Stimulated activated CD4-positive, alpha-beta T cell treated with anti-CD3 and anti-CD28 coated beads, Interleukin-4, amount 100 ng/mL, for 24 hours (primary cell): ENCODE measurements around the gene CCN5.
"Not testable (repeated sequence)": the region's sequence is repeated elsewhere in the genome, so short reads cannot be mapped to it uniquely, and the experiment has no call there.

Experiments used
- DNase-seq: peaks from one replicate; pipeline ENCODE4 v3.0.0-alpha.2; 2020

The CCN5 gene

DNA sequence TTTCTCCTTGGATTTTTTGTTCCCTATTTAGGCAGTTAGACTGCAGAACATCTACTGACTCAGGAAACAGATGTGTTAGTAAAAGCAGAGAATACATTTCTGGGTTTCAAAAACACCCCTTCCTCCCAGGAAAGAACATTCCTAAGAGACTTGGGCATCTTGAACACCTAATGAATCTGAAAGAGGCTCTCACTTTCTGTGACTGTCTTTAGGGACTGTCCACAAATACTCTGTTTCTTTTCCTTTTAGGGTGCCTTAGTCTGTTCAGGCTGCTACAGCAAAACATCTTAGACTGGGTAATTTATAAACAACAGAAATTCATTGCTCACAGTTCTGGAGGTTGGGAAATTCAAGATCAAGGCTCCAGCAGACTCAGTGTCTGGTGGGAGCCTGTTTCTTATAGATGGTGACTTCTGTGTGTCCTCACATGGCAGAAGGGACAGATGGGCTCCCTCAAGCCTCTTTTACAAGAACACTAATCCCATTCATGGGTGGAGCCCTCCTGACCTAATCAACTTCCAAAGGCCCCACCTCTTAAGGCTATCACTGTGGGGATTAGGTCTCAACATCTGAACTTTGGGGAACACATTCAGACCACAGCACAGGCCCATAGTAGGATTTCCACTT, 19.4 kb upstream of the CCN5 start:
- no peak for DNase-seq

GRCh38 chr20:44696315-44696714, 18.9 kb upstream of the CCN5 start:
- DNase-seq = no peak

- DNase-seq = not testable (repeated sequence)
Observed at GRCh38 chr20:44697041-44697440, 18.1 kb upstream of the CCN5 start.

DNA sequence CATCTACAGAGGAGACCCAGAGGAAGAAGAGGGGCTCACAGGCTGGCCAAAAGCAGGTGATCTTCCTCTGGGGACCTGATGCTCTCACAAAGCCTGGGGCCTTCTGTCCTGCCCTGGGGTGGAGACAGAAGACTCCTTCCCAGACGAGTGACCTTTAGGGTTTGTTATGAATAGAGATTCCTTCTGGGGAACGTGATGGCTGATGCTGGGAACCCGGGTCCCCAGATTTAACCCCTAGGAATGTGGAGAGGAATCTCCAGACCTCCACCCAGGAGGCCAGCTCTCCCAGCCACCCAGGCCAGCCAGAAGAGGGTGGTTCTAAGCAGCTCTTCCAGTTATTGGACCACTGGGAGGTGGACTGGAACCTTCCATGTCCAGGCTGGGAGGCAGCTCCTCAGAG, 16.8 kb upstream of the CCN5 start:
- DNase-seq = no peak

DNA sequence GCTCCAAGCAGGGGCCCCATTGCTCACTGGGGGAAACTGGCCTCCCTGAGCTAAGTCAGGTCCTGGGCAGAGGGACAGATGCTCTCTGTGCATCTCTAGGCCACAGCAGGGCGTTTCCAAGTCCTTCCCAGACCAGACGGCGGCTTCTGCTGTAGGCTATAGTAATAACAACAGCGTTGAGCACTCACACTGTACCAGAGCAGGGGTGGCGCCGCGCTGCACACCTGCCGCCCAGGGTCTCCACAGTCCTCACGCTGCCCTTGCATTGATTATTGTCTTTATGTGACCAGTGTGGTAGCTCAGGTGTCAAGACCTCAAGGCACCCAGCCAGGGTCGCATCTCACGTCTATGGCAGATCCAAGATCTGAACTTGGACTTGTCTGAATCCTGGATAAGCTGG, 14.9 kb upstream of the CCN5 start:
- no peak for DNase-seq

DNA sequence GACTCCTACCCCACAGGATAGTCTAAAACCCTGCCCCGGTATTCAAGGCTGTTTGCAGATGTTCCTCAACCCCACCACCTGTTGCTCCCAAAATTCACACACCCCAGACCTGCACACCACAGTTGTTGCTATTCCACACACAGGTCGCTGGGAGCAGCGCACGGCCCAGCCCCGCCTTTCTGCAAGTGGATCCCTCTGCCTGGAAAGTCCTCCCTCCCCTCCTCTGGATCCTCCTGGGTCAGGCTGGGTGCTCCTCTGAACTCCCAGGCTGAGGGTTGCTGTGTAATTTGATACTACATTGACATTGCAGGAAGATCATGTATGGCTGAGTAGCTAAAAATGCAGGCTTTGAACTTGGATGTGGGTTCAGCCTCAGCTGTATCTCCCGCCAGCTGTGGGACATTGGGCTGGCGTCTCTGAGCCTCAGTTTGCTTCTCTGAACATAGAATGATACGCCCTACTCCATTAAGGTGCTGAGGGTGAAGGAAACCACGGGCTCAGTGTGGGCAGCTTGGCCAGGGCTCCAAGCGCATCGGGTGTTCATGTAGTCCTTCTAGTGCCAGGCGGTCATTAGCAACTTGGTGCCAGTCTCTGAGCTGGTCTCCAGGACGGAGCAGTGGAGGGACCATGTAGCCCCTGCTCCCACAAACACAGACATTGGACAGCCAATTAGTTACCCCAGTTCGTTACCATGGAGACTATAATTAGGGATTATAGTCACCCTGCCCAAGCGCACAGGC, 13.9 kb upstream of the CCN5 start:
- DNase-seq = no peak

DNA sequence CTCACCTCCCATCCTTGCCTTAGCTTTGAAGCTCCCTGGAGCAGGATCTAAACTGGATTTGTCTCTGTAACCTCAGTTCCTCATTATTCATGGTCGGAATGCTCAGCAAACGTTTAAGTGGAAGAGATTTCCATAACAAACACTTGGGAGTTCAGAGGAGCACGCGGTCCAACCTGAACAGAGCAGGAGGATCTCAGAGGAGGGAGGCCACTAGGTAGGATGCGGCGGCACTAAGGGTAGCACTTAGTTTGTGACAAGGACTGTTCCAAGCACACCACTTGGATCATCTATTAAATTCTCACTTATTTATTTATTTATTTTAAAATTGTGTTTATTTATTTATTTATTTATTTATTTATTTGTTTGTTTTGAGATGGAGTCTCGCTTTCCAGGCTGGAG, 13.3 kb upstream of the CCN5 start:
- DNase-seq = no peak

DNA sequence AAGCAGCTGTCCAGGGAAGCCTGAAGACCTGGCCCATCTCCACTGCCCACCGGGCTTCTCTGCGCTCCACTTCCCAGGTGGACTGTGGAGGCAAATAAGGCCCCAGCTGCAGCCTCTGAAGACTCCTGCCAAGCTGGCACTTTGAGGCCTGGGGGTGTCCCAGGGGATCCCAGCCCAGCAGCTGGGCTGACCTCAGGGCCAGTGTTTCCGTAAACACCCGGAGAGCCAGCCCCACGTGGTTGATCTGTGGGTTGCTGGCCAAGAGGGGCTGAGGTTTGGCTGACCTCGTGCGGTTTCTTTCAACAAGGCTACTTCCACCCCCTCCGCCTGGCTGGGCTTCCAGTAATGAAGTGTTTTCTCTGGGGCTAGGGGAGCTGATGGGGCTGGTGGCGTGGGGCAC, 12.4 kb upstream of the CCN5 start:
- DNase-seq = no peak

GRCh38 chr20:44703183-44703925, 11.8 kb upstream of the CCN5 start:
- DNase-seq = no peak

DNA sequence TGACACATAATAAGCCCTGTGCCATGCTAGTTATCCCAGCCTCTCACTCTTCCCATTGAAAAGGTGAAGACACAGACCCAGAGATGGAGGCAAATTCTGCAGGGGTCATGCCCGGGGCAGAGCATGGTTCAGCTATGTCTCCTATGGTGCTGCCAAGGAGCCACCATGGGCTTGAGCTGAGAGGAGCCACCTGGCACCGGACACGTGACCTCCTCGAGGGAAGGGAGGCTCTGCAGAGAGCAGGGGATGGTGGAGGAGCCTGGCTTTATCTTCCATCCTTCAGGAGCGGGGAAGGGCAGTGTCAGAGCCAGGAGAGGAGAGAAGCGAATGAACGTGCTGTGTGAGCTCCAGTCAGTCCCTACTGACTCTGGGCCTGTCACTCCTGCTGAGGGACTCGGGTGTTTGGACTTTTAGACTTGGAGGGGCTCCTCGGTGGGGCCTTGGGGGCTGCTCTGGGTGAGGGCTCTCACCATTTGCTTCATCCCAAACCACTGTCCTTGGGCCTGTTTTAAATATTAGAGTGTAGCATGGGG, 11.1 kb upstream of the CCN5 start:
- no peak for DNase-seq

- no peak for DNase-seq
Observed at GRCh38 chr20:44704551-44704971, 10.6 kb upstream of the CCN5 start.

DNA sequence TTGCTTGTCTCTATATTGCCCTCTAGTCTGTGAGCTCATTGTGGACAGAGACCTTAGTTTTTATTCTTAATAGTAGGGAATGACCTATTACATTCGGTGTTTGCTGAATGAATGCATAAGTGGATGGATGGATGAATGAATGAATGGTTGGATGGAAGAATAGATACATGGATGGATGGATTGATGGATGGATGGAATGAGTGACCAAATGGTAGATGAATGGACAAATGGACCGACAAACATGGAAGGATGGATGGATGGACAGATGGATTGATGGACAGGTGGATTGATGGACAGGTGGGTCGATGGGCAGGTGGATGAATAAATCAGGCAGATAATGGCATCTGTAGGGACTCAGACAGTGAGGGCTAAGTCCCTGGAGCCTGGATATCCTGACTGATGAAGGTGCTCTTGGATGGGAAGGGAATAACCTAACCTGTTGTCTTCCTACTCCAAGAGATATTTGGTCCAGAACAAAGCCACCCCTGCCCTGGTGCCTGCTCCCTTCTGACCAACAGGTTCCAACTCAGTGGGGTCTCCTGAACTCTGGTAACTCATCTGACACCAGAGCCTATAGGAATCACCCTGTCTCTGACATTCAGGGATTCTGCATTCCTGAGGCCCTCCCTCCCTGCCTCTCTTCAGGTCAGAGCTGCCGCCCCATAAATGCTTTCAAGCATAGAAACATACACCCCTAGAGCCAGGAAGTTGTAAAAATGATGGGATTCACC, 9.6 kb upstream of the CCN5 start:
- no peak for DNase-seq

GRCh38 chr20:44706301-44707017, 8.7 kb upstream of the CCN5 start:
- DNase-seq = no peak

DNA sequence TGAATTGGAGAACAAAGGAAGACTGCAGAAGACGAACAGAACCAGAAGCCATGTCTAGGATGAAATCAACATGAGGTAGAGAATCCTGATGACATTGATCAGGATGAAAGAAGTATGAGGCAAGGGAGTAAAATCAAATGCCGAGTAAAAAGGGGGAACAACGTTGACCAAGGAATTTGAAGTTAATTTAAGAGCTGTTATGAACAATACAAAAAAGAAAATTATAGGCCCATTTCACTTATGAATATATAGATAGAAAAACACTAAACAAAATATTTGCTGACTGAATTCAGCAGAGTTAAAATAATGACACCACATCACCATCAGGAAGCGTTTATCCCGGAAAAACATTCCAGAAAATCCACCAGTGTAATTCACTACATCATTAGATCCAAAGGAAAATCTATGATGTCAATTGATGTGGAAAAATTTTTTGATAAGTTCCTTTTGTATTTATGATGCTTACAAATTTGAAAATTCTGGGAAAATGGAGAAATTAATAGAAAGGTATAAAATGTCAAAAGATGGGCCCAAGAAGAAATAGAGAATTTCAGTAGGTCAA, 8.1 kb upstream of the CCN5 start:
- DNase-seq = no peak

GRCh38 chr20:44709380-44709779, 5.8 kb upstream of the CCN5 start:
- DNase-seq = no peak

DNA sequence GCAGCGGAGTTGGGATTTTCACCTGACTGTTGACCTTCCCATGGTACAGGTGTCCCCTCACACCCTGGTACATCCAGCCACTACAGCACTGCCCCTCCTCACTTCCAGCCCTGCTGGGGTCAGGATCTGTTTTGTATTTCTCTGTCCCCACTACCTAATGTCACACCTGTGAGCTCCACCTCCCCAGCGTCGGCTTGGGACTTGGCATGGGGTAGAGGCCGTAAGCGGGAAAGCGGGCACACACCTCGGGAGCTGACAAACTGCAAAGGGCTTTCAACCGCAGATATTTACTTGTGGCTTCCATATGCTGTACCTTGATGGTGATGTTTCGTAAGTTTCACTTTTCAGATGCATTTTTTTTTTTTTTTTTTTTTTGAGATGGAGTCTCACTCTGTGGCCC, 5.4 kb upstream of the CCN5 start:
- no peak for DNase-seq

GRCh38 chr20:44711237-44711636, 3.9 kb upstream of the CCN5 start:
- DNase-seq = no peak

DNA sequence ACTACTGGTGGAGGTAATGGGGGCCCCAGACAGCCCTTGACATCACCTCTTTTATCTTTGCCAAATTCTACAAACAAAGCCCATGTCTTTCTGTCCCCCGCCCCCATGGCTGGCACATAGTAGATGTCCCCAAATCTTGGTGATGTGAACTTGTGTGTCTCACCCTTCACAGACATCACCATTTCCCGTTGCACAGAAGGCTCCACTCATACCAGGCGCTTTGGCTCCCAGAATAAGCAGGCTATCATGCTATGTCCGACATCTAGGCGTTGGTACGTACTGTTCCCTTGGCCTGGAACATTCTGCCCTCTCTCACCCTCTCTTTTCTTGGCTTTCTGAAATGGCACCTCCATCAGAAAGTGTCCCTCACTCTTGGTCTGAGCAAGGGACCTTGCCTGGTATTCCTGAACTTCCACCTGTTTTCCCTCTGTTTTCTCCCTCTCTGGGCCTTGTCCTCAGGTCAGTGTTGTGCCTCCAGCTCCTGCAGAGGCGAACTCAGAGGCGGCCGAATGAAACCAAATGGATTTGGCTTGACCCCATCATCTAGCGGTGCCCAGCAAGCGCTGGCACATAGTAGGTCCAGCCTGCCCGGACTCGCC, 968 bp upstream of the CCN5 start:
- DNase-seq = no peak

DNA sequence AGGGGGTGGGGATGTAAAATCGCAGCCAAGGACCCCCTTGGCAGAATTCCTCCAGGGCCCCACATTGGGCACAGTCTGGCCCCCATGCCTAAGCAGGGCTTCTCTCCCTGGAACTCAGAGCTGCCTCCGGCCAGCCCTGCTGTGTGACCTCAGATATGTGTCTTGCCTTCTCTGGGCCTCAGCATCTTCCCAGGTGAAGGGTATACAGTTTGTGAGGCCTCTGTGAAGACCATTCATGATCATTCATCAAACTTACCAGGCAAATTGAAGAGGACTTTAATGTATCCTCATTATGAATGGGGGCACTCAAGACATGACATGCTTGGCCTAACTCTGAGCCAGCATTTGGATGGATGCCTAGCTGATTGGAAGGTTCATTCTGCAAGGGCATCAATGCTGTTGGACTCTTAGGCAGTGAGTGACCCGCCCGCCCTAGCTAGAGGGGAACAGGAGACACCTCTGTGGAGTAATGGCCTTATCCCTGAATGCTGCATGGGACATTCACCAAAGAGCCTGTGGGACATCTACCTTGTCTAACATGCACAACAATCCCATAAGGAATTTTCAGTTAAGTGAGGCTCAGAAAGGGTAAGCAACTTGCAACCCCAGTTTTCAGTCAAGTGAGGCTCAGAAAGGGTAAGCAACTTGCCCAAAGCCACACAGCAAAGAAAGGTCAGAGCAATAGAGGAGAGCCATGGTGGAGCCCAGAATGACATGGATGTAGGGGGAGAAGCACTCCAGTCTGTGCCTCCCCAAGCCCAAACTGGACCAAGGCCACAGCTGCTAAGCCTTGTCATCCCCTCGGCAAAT, 535 bp downstream of the CCN5 start:
- DNase-seq = no peak

DNA sequence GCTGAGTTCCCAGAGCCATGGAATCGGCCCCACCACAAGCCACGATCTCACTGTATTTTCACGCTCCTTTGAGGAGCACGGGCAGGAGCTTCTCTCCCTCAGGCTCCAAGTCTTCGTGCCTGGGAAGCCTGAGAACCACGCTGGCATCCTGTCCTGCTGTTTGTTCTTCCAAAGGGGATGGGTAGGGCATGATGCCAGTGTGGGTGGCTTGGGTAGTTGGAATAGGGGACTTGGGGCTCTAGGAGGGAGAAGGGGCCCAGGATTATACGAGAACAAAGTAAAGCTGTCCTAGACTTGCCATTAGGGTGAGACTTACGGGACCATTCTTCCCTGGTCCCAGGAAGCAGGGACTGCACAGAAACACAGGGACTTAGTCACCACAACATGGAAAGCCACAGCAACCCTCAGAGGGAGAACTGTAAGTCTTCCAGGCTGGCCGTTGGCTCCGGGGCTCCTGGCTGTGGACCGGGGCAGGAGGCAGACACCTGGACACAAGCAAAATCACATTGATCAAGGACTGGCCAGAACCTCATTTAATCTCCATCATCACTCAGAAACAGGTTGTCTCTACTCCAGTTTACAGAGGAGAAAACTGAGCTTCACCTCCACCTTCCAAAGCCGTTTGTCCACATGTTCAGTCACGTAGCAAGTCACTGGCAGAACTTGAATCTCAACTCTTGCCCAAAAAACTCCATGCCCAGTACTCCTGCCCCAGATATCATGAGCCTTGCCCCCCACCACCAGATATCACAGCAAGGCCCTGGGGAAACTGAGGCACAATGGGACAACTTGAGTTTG, 1.3 kb downstream of the CCN5 start:
- DNase-seq = no peak
